Neural progenitor cell (in vitro differentiated cells): Measurements from ENCODE around the gene GFER.

ENCODE experiments used
- EZH2 ChIP-seq: fragments of 200-600 bp; sonication (generic); IDR thresholded peaks from 2 replicates; pipeline ENCODE4 v1.6.1; 2017; ENCODE audit warnings: antibody characterized with exemption, mild to moderate bottlenecking, moderate library complexity
- EZH2phosphoT487 ChIP-seq: fragments of 200-600 bp; sonication (generic); IDR thresholded peaks from 2 replicates; pipeline ENCODE4 v1.6.1; 2017; ENCODE audit warnings: antibody characterized with exemption
- TF ChIP-seq, protein P1 (sequence below): fragments of 200-600 bp; sonication (generic); IDR thresholded peaks from 2 replicates; pipeline ENCODE4 v1.5.1; 2017; ENCODE audit warnings: antibody characterized with exemption, mild to moderate bottlenecking

DNA sequence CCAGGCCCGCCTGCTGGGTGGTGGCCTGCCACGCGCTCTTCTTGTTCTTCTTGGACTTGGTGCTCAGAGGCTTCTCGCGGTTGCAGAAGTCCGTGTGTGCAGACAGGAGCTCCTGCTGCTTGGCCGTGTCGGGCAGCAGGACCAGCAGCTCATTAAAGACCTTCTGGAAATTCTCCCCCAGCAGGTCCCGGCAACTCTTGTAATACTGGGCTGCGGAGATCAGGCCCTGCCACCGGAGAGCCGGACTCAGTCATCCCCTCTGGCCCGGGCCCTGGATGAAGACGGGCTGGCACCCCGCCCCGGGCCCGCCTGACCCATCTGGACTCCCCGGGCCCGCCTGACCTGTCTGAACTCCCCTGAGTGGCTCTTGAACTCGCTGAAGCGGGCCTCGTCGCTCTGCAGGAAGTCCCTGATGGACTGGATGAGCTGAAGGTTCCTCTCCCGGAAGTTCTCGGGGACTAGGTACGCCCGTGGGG lies 14.4 kb downstream of the GFER start:
- TF ChIP-seq, protein P1, sequence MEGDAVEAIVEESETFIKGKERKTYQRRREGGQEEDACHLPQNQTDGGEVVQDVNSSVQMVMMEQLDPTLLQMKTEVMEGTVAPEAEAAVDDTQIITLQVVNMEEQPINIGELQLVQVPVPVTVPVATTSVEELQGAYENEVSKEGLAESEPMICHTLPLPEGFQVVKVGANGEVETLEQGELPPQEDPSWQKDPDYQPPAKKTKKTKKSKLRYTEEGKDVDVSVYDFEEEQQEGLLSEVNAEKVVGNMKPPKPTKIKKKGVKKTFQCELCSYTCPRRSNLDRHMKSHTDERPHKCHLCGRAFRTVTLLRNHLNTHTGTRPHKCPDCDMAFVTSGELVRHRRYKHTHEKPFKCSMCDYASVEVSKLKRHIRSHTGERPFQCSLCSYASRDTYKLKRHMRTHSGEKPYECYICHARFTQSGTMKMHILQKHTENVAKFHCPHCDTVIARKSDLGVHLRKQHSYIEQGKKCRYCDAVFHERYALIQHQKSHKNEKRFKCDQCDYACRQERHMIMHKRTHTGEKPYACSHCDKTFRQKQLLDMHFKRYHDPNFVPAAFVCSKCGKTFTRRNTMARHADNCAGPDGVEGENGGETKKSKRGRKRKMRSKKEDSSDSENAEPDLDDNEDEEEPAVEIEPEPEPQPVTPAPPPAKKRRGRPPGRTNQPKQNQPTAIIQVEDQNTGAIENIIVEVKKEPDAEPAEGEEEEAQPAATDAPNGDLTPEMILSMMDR, result no peak
- TF ChIP-seq EZH2 (no peak), EZH2phosphoT487 (no peak)
